B cell (primary cell): ENCODE results near the gene USO1. TPM values are rescaled to one million over a fixed set of nuclear protein-coding genes. Genes with fewer than 3 reads are reported as not detected.

Experiments used
- ATAC-seq: fragments of 200-7000 bp; cut with Tn5 transposase; one replicate; pipeline ENCODE4 v1.10.0; 2021; ENCODE audit warnings: low read depth, mild to moderate bottlenecking, moderate number of reproducible peaks, moderate library complexity
- CTCF ChIA-PET: fragments of 350-600 bp; sonication (Branson Sonifier 250); formaldehyde crosslinking; loops from one replicate; lab custom pipeline; 2021; ENCODE audit warnings: antibody characterized with exemption, inconsistent platforms; lab: Charles Lee
- POLR2A ChIA-PET: fragments of 350-600 bp; sonication (Branson Sonifier 250); formaldehyde crosslinking; loops from one replicate; lab custom pipeline; 2021; ENCODE audit warnings: antibody characterized with exemption; lab: Charles Lee
- DNase-seq: peaks from one replicate; pipeline ENCODE4 v3.0.0; 2013
- H2AFZ ChIP-seq: 2 replicates; pipeline ENCODE4 v1.6.1; 2012; ENCODE audit warnings: mild to moderate bottlenecking, low read depth, low read length; ENCODE audit not compliant: insufficient read depth, poor library complexity, severe bottlenecking
- H3K27ac ChIP-seq, 2 donors: 1 replicate in 1 of 2; 2 replicates in 1 of 2; pipeline ENCODE4 v1.5.1; 2012 to 2013; ENCODE audit warnings: low read length in 2 of 2, mild to moderate bottlenecking in 2 of 2, moderate library complexity in 1 of 2
- H3K27me3 ChIP-seq, 4 experiments: fragments of 200-600 bp in 1 of 4; sonication (generic) in 1 of 4; replicated peaks in 1 of 4; 1 replicate in 2 of 4; 2 replicates in 2 of 4; pipeline versions ENCODE4 v1.6.1 to v1.7.0; 2013 to 2016; ENCODE audit warnings: low read length in 3 of 4, mild to moderate bottlenecking in 2 of 4, mixed read lengths in 1 of 4, moderate library complexity in 1 of 4; ENCODE audit not compliant: insufficient read depth in 4 of 4, control insufficient read depth in 3 of 4; ENCODE audit errors: control extremely low read depth in 1 of 4
- H3K36me3 ChIP-seq, 2 experiments: replicated peaks in 1 of 2; 1 replicate in 1 of 2; 2 replicates in 1 of 2; pipeline versions ENCODE4 v1.6.1 to v1.7.1; 2013; ENCODE audit warnings: low read length in 1 of 2; ENCODE audit not compliant: insufficient read depth in 2 of 2, control insufficient read depth in 1 of 2; ENCODE audit errors: control extremely low read depth in 1 of 2, extremely low read depth in 1 of 2
- H3K4me1 ChIP-seq, 2 donors: fragments of 200-600 bp in 1 of 2; sonication (generic) in 1 of 2; 1 replicate in 1 of 2; 2 replicates in 1 of 2; pipeline versions ENCODE4 v1.5.1 to v1.6.1; 2013 to 2017; ENCODE audit warnings: low read length in 2 of 2; ENCODE audit not compliant: control insufficient read depth in 2 of 2, insufficient read depth in 2 of 2
- H3K4me2 ChIP-seq: replicated peaks from 2 replicates; pipeline ENCODE3; 2012; ENCODE audit warnings: mild to moderate bottlenecking, low read depth, low read length; ENCODE audit not compliant: poor library complexity, severe bottlenecking
- H3K4me3 ChIP-seq, 5 experiments: fragments of 200-600 bp in 1 of 5; sonication (generic) in 1 of 5; 1 replicate in 3 of 5; 2 replicates in 2 of 5; pipeline versions ENCODE4 v1.5.1 to v1.7.0; 2011 to 2016; ENCODE audit warnings: low read length in 4 of 5, mild to moderate bottlenecking in 4 of 5, low read depth in 2 of 5, control low read depth in 1 of 5, moderate library complexity in 1 of 5; ENCODE audit not compliant: insufficient read depth in 1 of 5; ENCODE audit errors: control extremely low read depth in 1 of 5, extremely low read depth in 1 of 5
- H3K79me2 ChIP-seq: fragments of 200-600 bp; sonication (generic); one replicate; pipeline ENCODE4 v1.6.0; 2016; ENCODE audit warnings: low read length; ENCODE audit not compliant: control insufficient read depth, insufficient read depth
- H3K9ac ChIP-seq: fragments of 200-600 bp; sonication (generic); 2 replicates; pipeline ENCODE4 v1.6.1; 2017; ENCODE audit warnings: mild to moderate bottlenecking, low read length, moderate library complexity
- H3K9me3 ChIP-seq, 3 donors: one replicate each; pipeline versions ENCODE4 v1.6.1 to v1.7.1; 2013; ENCODE audit warnings: low read length in 2 of 3; ENCODE audit not compliant: control insufficient read depth in 2 of 3, insufficient read depth in 1 of 3; ENCODE audit errors: control extremely low read depth in 1 of 3
- H4K20me1 ChIP-seq: 2 replicates; pipeline ENCODE4 v1.6.0; 2012; ENCODE audit warnings: mild to moderate bottlenecking, low read length; ENCODE audit not compliant: insufficient read depth, control insufficient read depth, poor library complexity, severe bottlenecking
- H3K27ac Mint-ChIP-seq: one replicate; pipeline ENCODE4 v1.8.0; 2021; ENCODE audit warnings: mixed read lengths
- H3K27me3 Mint-ChIP-seq: one replicate; pipeline ENCODE4 v1.8.0; 2021; ENCODE audit warnings: mixed read lengths
- H3K4me1 Mint-ChIP-seq: one replicate; pipeline ENCODE4 v1.8.0; 2021; ENCODE audit warnings: mixed read lengths
- H3K4me3 Mint-ChIP-seq: one replicate; pipeline ENCODE4 v1.8.0; 2021; ENCODE audit warnings: mixed read lengths
- H3K9me3 Mint-ChIP-seq: one replicate; pipeline ENCODE4 v1.8.0; 2022; ENCODE audit warnings: mixed read lengths; ENCODE audit not compliant: insufficient read depth
- EZH2 ChIP-seq: IDR thresholded peaks from 2 replicates; pipeline ENCODE4 v1.6.1; 2012; ENCODE audit warnings: borderline replicate concordance, low read depth, mild to moderate bottlenecking, moderate library complexity, low read length; ENCODE audit not compliant: insufficient read depth, poor library complexity, severe bottlenecking
- WGBS: methylation state at CpG from one replicate; pipeline ENCODE4 v1.1.5; 2013; ENCODE audit warnings: missing lambda C conversion rate; ENCODE audit not compliant: insufficient coverage; 5-methylcytosine and 5-hydroxymethylcytosine counted together
- intact Hi-C: fragments of 100-400 bp; cut with micrococcal nuclease; formaldehyde crosslinking; loops from one replicate; pipeline ENCODE4 v1.10.0; 2022
- polyA plus RNA-seq: library from polyadenylated mRNA; depleted of rRNA; stranded (reverse); fragments of >200 nt; gene quantifications from 2 replicates; pipeline ENCODE4 v1.2.3, GENCODE V29; 2012
- total RNA-seq, 2 donors: library from RNA; stranded (reverse); fragments of 120-200 nt in 1 of 2; gene quantifications; 1 replicate in 1 of 2; 2 replicates in 1 of 2; pipeline versions ENCODE4 v1.2.3 to v1.2.4, GENCODE V29; 2013 to 2022
- TF ChIP-seq, protein P1 (sequence below): fragments of 200-600 bp; IDR thresholded peaks from one replicate; pipeline ENCODE4 v1.8.0; 2022; ENCODE audit warnings: antibody characterized with exemption, mild to moderate bottlenecking

USO1 gene
- total and polyA plus RNA-seq, 2 donors (not counting 1 experiment from before 2014, with no cell fraction given), result 12.3 to 45.0 TPM

GRCh38 chr4:75777589-75777988, 53.2 kb downstream of the USO1 start:
- intact Hi-C loops, result no loop called here
- ChIA-PET CTCF (no interaction called here), POLR2A (no interaction called here)
- Histone ChIP-seq H3K27me3 (no peaks in the 10 kb centered on the region), H3K36me3 (peaks cover 15 to 45% of the 10 kb centered on the region in 2 experiments), H4K20me1 (no peaks in the 10 kb centered on the region), H2AFZ (no peak overlapping the region), H3K4me3 (no peak overlapping the region), H3K9ac (no peak overlapping the region), H3K4me2 (no peak overlapping the region), H3K27ac (no peak overlapping the region), H3K9me3 (no peaks in the 10 kb centered on the region), H3K79me2 (no peaks in the 10 kb centered on the region), H3K4me1 (no peaks in the 10 kb centered on the region)
- Mint-ChIP-seq H3K9me3 (no peaks in the 10 kb centered on the region), H3K4me1 (no peaks in the 10 kb centered on the region), H3K4me3 (no peak overlapping the region), H3K27me3 (no peaks in the 10 kb centered on the region), H3K27ac (no peak overlapping the region)
- TF ChIP-seq, protein P1, sequence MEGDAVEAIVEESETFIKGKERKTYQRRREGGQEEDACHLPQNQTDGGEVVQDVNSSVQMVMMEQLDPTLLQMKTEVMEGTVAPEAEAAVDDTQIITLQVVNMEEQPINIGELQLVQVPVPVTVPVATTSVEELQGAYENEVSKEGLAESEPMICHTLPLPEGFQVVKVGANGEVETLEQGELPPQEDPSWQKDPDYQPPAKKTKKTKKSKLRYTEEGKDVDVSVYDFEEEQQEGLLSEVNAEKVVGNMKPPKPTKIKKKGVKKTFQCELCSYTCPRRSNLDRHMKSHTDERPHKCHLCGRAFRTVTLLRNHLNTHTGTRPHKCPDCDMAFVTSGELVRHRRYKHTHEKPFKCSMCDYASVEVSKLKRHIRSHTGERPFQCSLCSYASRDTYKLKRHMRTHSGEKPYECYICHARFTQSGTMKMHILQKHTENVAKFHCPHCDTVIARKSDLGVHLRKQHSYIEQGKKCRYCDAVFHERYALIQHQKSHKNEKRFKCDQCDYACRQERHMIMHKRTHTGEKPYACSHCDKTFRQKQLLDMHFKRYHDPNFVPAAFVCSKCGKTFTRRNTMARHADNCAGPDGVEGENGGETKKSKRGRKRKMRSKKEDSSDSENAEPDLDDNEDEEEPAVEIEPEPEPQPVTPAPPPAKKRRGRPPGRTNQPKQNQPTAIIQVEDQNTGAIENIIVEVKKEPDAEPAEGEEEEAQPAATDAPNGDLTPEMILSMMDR, result no peak
- no peak for TF ChIP-seq EZH2
- DNase-seq (no peak), ATAC-seq (no peak)
- WGBS, result no CpG with 5 or more reads among the region's 2 CpGs

DNA sequence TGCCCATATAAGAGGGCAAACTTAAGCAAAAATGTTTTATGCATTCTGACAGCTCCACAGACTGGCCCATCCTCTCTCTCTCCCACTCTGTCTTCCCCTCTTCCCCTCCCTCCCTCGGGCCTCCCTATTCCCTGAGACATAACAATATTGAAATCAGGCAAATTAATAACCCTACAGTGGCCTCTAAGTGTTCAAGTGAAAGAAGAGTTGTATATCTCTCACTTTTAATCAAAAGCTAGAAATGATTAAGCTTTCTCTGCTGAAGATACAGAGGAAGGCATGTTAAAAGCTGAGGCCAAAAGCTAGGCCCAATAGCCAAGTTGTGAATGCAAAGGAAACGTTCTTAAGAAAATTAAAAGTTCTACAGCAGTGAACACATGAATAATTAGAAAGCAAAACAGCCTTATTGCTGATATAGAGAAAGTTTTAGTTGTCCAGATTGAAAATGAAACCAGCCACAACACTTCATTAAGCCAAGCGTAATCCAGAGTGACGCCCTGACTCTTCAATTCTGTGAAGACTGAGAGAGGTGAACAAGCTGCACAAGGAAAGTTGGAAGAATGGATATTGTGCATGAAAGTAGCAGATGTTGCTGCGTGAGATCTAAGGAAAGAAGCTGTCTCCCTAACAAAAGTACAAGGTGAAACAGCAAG, 54.9 kb downstream of the USO1 start:
- H3K4me2 ChIP-seq, result no peak overlapping the region
- H3K4me3 Mint-ChIP-seq, result no peak overlapping the region
- intact Hi-C loops, result no loop called here
- no peak for TF ChIP-seq EZH2
- TF ChIP-seq, protein P1, result no peak
- DNase-seq (no peak), ATAC-seq (no peak)
- no peaks in the 10 kb centered on the region for H3K27me3 ChIP-seq
- ChIA-PET POLR2A (no interaction called here), CTCF (interaction anchor here (0.9 to 1.5 kb wide), 2 partner anchors 69 to 204 kb away, joined by 4 read pairs; no protein-coding TSS in a partner anchor)
- H3K9me3 ChIP-seq, result no peaks in the 10 kb centered on the region
- no peak overlapping the region for H3K9ac ChIP-seq
- no peaks in the 10 kb centered on the region for H3K4me1 Mint-ChIP-seq
- no peak overlapping the region for H3K27ac ChIP-seq
- 83% methylated on average over 1 of the region's 5 CpGs for WGBS
- no peak overlapping the region for H3K27ac Mint-ChIP-seq
- H2AFZ ChIP-seq, result no peak overlapping the region
- H3K4me1 ChIP-seq, result no peaks in the 10 kb centered on the region
- no peaks in the 10 kb centered on the region for H4K20me1 ChIP-seq
- peaks cover 17 to 53% of the 10 kb centered on the region in 2 experiments for H3K36me3 ChIP-seq
- H3K79me2 ChIP-seq, result no peaks in the 10 kb centered on the region
- no peaks in the 10 kb centered on the region for H3K27me3 Mint-ChIP-seq
- no peaks in the 10 kb centered on the region for H3K9me3 Mint-ChIP-seq
- H3K4me3 ChIP-seq, result no peak overlapping the region
